HepG2 (cell line): Measurements from ENCODE around the gene NTN3. TPM values are rescaled to one million over a fixed set of nuclear protein-coding genes. Genes with fewer than 3 reads are reported as not detected.

Experiments used
- ATAC-seq: fragments of 200-7000 bp; cut with Tn5 transposase; 3 replicates; pipeline ENCODE4 v1.9.1; 2020; ENCODE audit warnings: mild to moderate bottlenecking, moderate library complexity
- BruUV-seq: library from RNA; stranded (reverse); fragments of 400-500 nt; replicated peaks from 2 replicates; lab custom pipeline; 2021; lab: Mats Ljungman, UMichigan
- CTCF ChIA-PET: fragments of 300-600 bp; formaldehyde crosslinking; extraction: SDS; loops from one replicate; lab custom pipeline; 2021; ENCODE audit warnings: low total read pairs, inconsistent platforms, low intra/inter-chr PET ratio; lab: Yijun Ruan, JAX
- POLR2A ChIA-PET: fragments of 350-600 bp; sonication (Branson Sonifier 250); formaldehyde crosslinking; loops from one replicate; lab custom pipeline; 2020; ENCODE audit warnings: antibody characterized with exemption, inconsistent platforms; lab: Yijun Ruan, JAX
- DNase-seq: peaks from one replicate; pipeline ENCODE4 v3.0.0-alpha.2; 2015; ENCODE audit warnings: low spot score
- FAIRE-seq: peaks from 3 replicates; lab custom pipeline; 2011; peaks lifted over from hg19 to GRCh38; lab: Jason Lieb, UNC
- H2AFZ ChIP-seq: one replicate; pipeline ENCODE4 v1.6.1; 2011; ENCODE audit warnings: low read length, inconsistent platforms
- H3K27ac ChIP-seq: fragments of 300-600 bp; 3 replicates; pipeline ENCODE4 v1.8.0; 2011; ENCODE audit warnings: mixed run types, mild to moderate bottlenecking, mixed read lengths, low read length, inconsistent platforms; ENCODE audit not compliant: insufficient read depth; ENCODE audit errors: extremely low read length
- H3K27me3 ChIP-seq, 2 experiments: fragments of 200-600 bp in 1 of 2; 2 replicates in 1 of 2; 3 replicates in 1 of 2; pipeline versions ENCODE4 v1.6.0 to v1.8.0; 2011; ENCODE audit warnings: low read length in 2 of 2, mild to moderate bottlenecking in 2 of 2, moderate library complexity in 2 of 2, inconsistent platforms in 1 of 2; ENCODE audit not compliant: insufficient read depth in 2 of 2, control insufficient read depth in 1 of 2
- H3K36me3 ChIP-seq, 2 experiments: fragments of 200-600 bp in 1 of 2; replicated peaks in 1 of 2; 2 replicates in 1 of 2; 3 replicates in 1 of 2; pipeline versions ENCODE4 v1.5.1 to v1.8.0; 2011; ENCODE audit warnings: low read length in 2 of 2, inconsistent platforms in 1 of 2; ENCODE audit not compliant: insufficient read depth in 2 of 2, control insufficient read depth in 1 of 2
- H3K4me1 ChIP-seq: 2 replicates; pipeline ENCODE4 v1.5.1; 2012; ENCODE audit warnings: low read length, inconsistent platforms; ENCODE audit not compliant: insufficient read depth
- H3K4me2 ChIP-seq: 2 replicates; pipeline ENCODE4 v1.6.0; 2011; ENCODE audit warnings: low read depth, low read length, inconsistent platforms
- H3K4me3 ChIP-seq, 3 experiments: fragments of 200-600 bp in 1 of 3; sonication (generic), shearing (Covaris generic) in 1 of 3; replicated peaks in 1 of 3; 2 replicates each; pipeline ENCODE4 v1.5.1; 2011 to 2016; ENCODE audit warnings: low read length in 3 of 3, inconsistent platforms in 2 of 3, low read depth in 2 of 3, mild to moderate bottlenecking in 2 of 3, control low read depth in 1 of 3, mixed read lengths in 1 of 3; ENCODE audit not compliant: insufficient read depth in 1 of 3
- H3K79me2 ChIP-seq: one replicate; pipeline ENCODE4 v1.6.1; 2011; ENCODE audit warnings: low read length, inconsistent platforms; ENCODE audit not compliant: insufficient read depth
- H3K9ac ChIP-seq: 2 replicates; pipeline ENCODE4 v1.6.0; 2011; ENCODE audit warnings: mild to moderate bottlenecking, low read depth, low read length, inconsistent platforms; ENCODE audit not compliant: insufficient read depth
- H3K9me3 ChIP-seq: 2 replicates; pipeline ENCODE4 v1.5.1; 2012; ENCODE audit warnings: mild to moderate bottlenecking, low read length
- H4K20me1 ChIP-seq: 2 replicates; pipeline ENCODE4 v1.6.0; 2011; ENCODE audit warnings: inconsistent platforms, mild to moderate bottlenecking, low read length, moderate library complexity; ENCODE audit not compliant: insufficient read depth
- AGO1 ChIP-seq: fragments of 200-400 bp; formaldehyde crosslinking; IDR thresholded peaks from 2 replicates; pipeline ENCODE4 v1.6.1; 2017; ENCODE audit warnings: mild to moderate bottlenecking, low read depth, low read length, moderate library complexity; ENCODE audit not compliant: poor library complexity, severe bottlenecking
- CHD2 ChIP-seq: IDR thresholded peaks from 2 replicates; pipeline ENCODE4 v1.6.1; 2011; ENCODE audit warnings: low read depth, low read length, improper control_type of control experiment
- HNRNPL ChIP-seq: fragments of 200-400 bp; formaldehyde crosslinking; IDR thresholded peaks from 2 replicates; pipeline ENCODE4 v1.6.1; 2017; ENCODE audit warnings: mild to moderate bottlenecking, low read depth, low read length
- IRX3 ChIP-seq: sonication (generic); formaldehyde crosslinking; IDR thresholded peaks from 2 replicates; pipeline ENCODE4 v1.8.1; 2023; ENCODE audit warnings: mild to moderate bottlenecking, low read depth, missing genetic modification reagents, borderline replicate concordance
- NFRKB ChIP-seq: fragments of 450-650 bp; IDR thresholded peaks from 2 replicates; pipeline ENCODE4 v1.6.1; 2017
- SMAD3 ChIP-seq: sonication (generic); formaldehyde crosslinking; IDR thresholded peaks from 2 replicates; pipeline ENCODE4 v1.4.0; 2020; ENCODE audit warnings: missing genetic modification reagents
- THAP11 ChIP-seq: IDR thresholded peaks from 2 replicates; pipeline ENCODE4 v1.6.1; 2016; ENCODE audit warnings: missing biosample characterization, missing genetic modification reagents
- XBP1 ChIP-seq: sonication (generic); formaldehyde crosslinking; IDR thresholded peaks from 2 replicates; pipeline ENCODE4 v1.5.0; 2020; ENCODE audit warnings: missing genetic modification reagents
- ZFP36 ChIP-seq: fragments of 150-350 bp; IDR thresholded peaks from 2 replicates; pipeline ENCODE4 v1.6.1; 2018; ENCODE audit warnings: borderline replicate concordance, low read length, low read depth; ENCODE audit not compliant: partially characterized antibody
- ZKSCAN5 ChIP-seq: sonication (generic); formaldehyde crosslinking; IDR thresholded peaks from 2 replicates; pipeline ENCODE4 v1.5.1; 2020; ENCODE audit warnings: mild to moderate bottlenecking, missing genetic modification reagents
- ZNF629 ChIP-seq: sonication (generic); formaldehyde crosslinking; conservative IDR thresholded peaks from 2 replicates; pipeline ENCODE4 v1.5.0; 2020; ENCODE audit warnings: missing genetic modification reagents
- ZNF644 ChIP-seq: IDR thresholded peaks from 2 replicates; pipeline ENCODE4 v1.6.1; 2016; ENCODE audit warnings: low read depth
- WGBS: methylation state at CpG from one replicate; pipeline ENCODE4 v1.1.6; 2017; ENCODE audit warnings: low lambda C conversion rate; 5-methylcytosine and 5-hydroxymethylcytosine counted together
- in situ Hi-C: cut with HindIII; loops from 2 replicates; pipeline ENCODE4 v1.10.0; 2017; ENCODE audit warnings: low pct_unique_long_range_greater_than_20kb; ENCODE audit not compliant: extremely low pct_ligation_motif_present
- intact Hi-C: fragments of 100-400 bp; cut with micrococcal nuclease; formaldehyde crosslinking; loops from one replicate; pipeline ENCODE4 v1.10.0; 2022; ENCODE audit not compliant: unreplicated experiment
- polyA plus RNA-seq, 8 experiments: library from polyadenylated mRNA; depleted of rRNA in 3 of 8; stranded (reverse) in 7 of 8; unstranded in 1 of 8; fragments of >200 nt; fragmentation: Illumina TruSeq in 4 of 8; extraction: Trizol in 4 of 8; gene quantifications; 2 replicates each; pipeline versions ENCODE4 v1.2.1 to v1.2.3, GENCODE V29; 2011 to 2016; ENCODE audit warnings: low read depth in 4 of 8, missing spikeins in 1 of 8, mixed read lengths in 1 of 8; ENCODE audit not compliant: insufficient read depth in 1 of 8
- total RNA-seq, 5 experiments: library from RNA; depleted of rRNA; stranded (reverse); fragments of >200 nt; fragmentation: Illumina TruSeq; extraction: Trizol; gene quantifications; 2 replicates each; pipeline ENCODE4 v1.2.3, GENCODE V29; 2016; ENCODE audit warnings: low read depth in 1 of 5
- TF ChIP-seq, protein P1 (sequence below): sonication (generic); formaldehyde crosslinking; IDR thresholded peaks from 2 replicates; pipeline ENCODE4 v1.5.0; 2020; ENCODE audit warnings: mild to moderate bottlenecking, missing genetic modification reagents, moderate library complexity
- TF ChIP-seq, protein P2 (sequence below): IDR thresholded peaks from 2 replicates; pipeline ENCODE4 v1.6.1; 2016; ENCODE audit warnings: low read depth, borderline replicate concordance
- TF ChIP-seq, protein P3 (sequence below): IDR thresholded peaks from 2 replicates; pipeline ENCODE4 v1.6.1; 2016; ENCODE audit warnings: control low read depth
- TF ChIP-seq, protein P4 (sequence below): sonication (generic); formaldehyde crosslinking; IDR thresholded peaks from 2 replicates; pipeline ENCODE4 v1.8.1; 2023; ENCODE audit warnings: mild to moderate bottlenecking, missing genetic modification reagents

Gene NTN3
- total and polyA plus RNA-seq, 2 of the 13 experiments (the other 11 are each of a cell fraction or from before 2014, with no cell fraction given): 0.09 to 0.20 TPM

DNA sequence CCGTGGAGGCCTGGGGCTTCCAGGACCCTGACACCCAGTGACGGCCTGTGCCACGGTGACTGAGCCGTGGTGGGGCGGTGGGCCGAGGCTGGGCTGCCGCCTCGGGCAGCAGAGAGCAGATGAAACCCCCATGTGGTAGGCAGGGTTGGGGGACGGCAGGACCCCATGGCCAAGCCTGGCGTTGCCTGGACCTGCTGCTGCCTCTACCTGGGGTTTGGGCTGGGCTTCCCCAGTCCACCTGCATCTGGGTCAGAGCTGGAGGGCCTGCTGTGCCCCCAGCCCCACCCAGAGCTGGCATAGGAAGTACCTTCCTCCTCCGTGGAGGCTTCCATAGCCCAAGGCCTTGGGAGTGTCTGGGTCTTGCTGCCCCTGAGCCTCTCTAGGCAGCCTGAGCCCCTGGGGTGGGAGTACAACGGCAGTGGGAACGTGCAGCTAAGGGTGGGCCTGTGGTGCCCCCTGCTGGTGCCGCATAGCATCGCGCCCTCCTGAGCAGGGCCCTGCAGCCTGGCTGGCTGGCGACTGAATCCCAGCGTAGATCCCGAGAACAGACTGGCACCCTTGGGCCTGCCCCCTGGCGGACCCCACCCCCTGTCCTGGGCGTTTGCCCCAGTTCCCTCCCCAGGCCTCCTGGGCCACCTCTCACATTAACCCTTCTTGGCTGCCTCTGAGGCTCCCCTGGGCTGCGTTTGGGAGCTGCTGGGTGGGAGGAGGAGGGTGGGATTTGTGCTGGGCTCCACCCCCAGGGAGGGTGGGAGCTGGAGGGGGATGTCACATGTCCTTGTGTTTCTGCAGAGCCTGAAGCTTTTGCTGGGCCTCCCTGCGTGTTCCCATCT is 30.0 kb downstream of the NTN3 start (continued):
- TF ChIP-seq, protein P1, sequence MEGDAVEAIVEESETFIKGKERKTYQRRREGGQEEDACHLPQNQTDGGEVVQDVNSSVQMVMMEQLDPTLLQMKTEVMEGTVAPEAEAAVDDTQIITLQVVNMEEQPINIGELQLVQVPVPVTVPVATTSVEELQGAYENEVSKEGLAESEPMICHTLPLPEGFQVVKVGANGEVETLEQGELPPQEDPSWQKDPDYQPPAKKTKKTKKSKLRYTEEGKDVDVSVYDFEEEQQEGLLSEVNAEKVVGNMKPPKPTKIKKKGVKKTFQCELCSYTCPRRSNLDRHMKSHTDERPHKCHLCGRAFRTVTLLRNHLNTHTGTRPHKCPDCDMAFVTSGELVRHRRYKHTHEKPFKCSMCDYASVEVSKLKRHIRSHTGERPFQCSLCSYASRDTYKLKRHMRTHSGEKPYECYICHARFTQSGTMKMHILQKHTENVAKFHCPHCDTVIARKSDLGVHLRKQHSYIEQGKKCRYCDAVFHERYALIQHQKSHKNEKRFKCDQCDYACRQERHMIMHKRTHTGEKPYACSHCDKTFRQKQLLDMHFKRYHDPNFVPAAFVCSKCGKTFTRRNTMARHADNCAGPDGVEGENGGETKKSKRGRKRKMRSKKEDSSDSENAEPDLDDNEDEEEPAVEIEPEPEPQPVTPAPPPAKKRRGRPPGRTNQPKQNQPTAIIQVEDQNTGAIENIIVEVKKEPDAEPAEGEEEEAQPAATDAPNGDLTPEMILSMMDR (CRISPR knock-in tag): peak; percentile 99
- TF ChIP-seq, protein P2, sequence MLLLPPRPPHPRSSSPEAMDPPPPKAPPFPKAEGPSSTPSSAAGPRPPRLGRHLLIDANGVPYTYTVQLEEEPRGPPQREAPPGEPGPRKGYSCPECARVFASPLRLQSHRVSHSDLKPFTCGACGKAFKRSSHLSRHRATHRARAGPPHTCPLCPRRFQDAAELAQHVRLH (CRISPR knock-in tag): peak; percentile 72; the same call in 1 of the 2 replicates
- peak; percentile 54; the same call in 1 of the 2 replicates for TF ChIP-seq SMAD3 (CRISPR knock-in tag)
- TF ChIP-seq THAP11: peak; percentile 46
- 0 out of 2 replicates have a peak, but pooled peaks have one; percentile 13 for TF ChIP-seq CHD2
- TF ChIP-seq AGO1: peak; percentile 28

DNA sequence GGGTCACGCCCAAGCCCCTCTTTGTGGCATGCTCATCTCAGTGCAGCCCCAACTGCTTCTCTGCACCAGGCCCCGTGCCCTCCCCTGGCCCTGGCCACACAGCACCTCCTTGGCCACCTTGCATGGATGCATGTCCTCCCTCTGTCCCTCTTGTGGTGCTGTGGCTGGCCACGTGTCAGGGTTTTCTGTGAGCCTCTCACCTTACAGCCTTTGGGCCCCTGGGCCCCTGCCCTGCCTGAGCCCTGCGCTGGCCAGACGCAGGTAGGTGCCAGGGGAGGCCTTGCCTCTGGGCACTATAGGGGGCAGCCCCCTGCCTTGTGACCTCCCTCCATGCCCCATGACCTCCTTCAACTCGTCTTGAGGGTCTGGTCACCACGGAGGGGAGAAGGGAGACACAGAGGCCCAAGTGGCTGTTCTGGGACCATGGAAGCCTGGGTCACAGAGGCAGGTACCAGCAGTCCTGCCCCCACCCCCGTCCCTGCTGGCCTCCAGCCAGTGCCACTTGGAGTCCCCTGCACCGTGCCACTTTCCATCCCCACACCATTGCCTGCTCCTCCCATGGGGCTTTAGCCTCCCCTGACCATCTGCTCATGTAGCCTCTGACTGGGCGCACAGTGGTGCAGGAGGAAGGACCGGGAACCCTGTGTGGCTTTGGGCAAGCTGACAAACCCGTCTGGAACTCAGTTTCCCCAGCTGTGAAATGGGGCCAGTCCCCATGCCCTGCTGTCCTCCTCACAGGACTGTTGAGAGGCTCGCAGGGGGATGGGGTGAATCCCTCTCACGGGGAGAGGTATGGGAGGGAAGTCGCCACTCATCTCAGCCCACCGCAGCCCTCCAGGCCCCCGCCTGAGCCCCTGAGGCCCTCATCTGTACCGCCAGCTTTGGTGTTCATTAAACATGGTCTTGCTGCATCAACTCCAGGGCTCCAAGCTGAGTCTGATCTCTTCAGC is 31.1 kb downstream of the NTN3 start:
- peaks cover 7 to 16% of the 10 kb centered on the region in 2 experiments; a peak in 3 of 5 replicates for H3K36me3 ChIP-seq
- no peak overlapping the region for H2AFZ ChIP-seq
- H3K79me2 ChIP-seq: no peaks in the 10 kb centered on the region
- H3K4me1 ChIP-seq: peaks cover 22% of the 10 kb centered on the region
- no peaks in the 10 kb centered on the region for H3K9me3 ChIP-seq
- ChIA-PET CTCF (interaction anchor here (0.8 to 2.2 kb wide), 5 partner anchors 28 to 161 kb away, joined by 3 to 28 read pairs (median 8); partner anchors contain the start of genes ABCA3, CCNF and TBC1D24), POLR2A (interaction anchor here (0.9 to 1.4 kb wide), 6 partner anchors 11 to 251 kb away, joined by 4 to 7 read pairs (median 6); partner anchors contain the start of genes AMDHD2, ECI1, TBC1D24 and TEDC2)
- no peak overlapping the region for H3K27ac ChIP-seq
- ATAC-seq (no peak; the same call in 1 of the 3 replicates), DNase-seq (no peak), FAIRE-seq (no peak)
- no peaks in the 10 kb centered on the region for H3K27me3 ChIP-seq
- no peaks in the 10 kb centered on the region for H4K20me1 ChIP-seq
- intact Hi-C loops: loop anchor here (1.0 to 10.0 kb wide), 2 partner anchors 72 to 157 kb away; partner anchors contain the start of gene ABCA3
- BruUV-seq: no TSS peak
- no peak overlapping the region for H3K4me2 ChIP-seq
- H3K4me3 ChIP-seq: no peak overlapping the region
- WGBS: 86% methylated on average over 9 of the region's 18 CpGs
- in situ Hi-C loops: loop anchor here (5.0 kb wide), 1 partner anchor 75 kb away; the partner anchor contains the start of gene CCNF
- H3K9ac ChIP-seq: no peak overlapping the region
- no peak for TF ChIP-seq NFRKB
- no peak for TF ChIP-seq IRX3 (CRISPR knock-in tag)
- TF ChIP-seq ZNF644 (CRISPR knock-in tag): no peak
- TF ChIP-seq XBP1 (CRISPR knock-in tag): no peak
- no peak for TF ChIP-seq ZKSCAN5 (CRISPR knock-in tag)
- TF ChIP-seq, protein P3, sequence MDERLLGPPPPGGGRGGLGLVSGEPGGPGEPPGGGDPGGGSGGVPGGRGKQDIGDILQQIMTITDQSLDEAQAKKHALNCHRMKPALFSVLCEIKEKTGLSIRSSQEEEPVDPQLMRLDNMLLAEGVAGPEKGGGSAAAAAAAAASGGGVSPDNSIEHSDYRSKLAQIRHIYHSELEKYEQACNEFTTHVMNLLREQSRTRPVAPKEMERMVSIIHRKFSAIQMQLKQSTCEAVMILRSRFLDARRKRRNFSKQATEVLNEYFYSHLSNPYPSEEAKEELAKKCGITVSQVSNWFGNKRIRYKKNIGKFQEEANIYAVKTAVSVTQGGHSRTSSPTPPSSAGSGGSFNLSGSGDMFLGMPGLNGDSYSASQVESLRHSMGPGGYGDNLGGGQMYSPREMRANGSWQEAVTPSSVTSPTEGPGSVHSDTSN (CRISPR knock-in tag): no peak
- TF ChIP-seq, protein P4, sequence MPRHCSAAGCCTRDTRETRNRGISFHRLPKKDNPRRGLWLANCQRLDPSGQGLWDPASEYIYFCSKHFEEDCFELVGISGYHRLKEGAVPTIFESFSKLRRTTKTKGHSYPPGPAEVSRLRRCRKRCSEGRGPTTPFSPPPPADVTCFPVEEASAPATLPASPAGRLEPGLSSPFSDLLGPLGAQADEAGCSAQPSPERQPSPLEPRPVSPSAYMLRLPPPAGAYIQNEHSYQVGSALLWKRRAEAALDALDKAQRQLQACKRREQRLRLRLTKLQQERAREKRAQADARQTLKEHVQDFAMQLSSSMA (CRISPR knock-in tag): no peak
- 0 out of 2 replicates have a peak, but pooled peaks have one; percentile 13 for TF ChIP-seq HNRNPL
- peak; percentile 54 for TF ChIP-seq ZNF629
- TF ChIP-seq ZFP36: no peak
